Testis (tissue), 2 donors: ENCODE results near the gene SLC11A2.

Experiments
- CTCF ChIP-seq, 3 experiments: fragments of 450-650 bp in 2 of 3; fragments of 200-600 bp in 1 of 3; sonication (generic) in 1 of 3; IDR thresholded peaks; one replicate each; pipeline ENCODE4 v1.5.1; 2016 to 2019; ENCODE audit warnings: antibody characterized with exemption in 3 of 3, mild to moderate bottlenecking in 2 of 3, moderate library complexity in 1 of 3
- POLR2A ChIP-seq: fragments of 450-650 bp; IDR thresholded peaks from one replicate; pipeline ENCODE4 v1.6.1; 2017; ENCODE audit warnings: antibody characterized with exemption, mild to moderate bottlenecking, moderate library complexity

DNA sequence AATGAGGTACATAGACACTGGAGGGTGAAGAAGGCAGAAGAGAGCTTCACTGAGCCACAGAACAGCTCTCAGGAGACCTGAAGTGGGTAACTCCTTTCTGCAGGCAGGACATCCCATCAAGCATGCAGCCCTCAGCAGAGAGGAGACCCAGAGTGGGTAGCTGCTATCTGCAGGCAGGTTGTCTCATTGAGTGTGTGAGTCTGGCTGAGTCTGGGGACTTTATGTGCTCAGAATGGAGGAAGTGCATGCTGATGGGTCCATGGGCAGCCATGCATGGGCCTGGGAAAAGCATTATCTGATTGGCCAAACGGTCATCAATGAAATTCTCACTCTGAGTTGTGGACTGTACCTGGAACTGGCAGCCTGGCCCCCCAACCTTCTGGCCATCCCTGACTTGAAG, 88.5 kb downstream of the SLC11A2 start:
- TF ChIP-seq POLR2A (no peak), CTCF (IDR thresholded peaks at IDR 0.05) (no peak)
